ENCODE results near the gene SH3BP1. TPM values are rescaled to one million over a fixed set of nuclear protein-coding genes. Genes with fewer than 3 reads are reported as not detected.

The SH3BP1 gene
- total RNA-seq, 4 donors from 2014 or later: 2.9 to 4.9 (median 3.2) TPM

- Histone ChIP-seq H3K4me1 (peaks cover 0 to 49% (median 28%) of the 10 kb centered on the region in 3 donors), H3K27ac (peak within 1 kb of the TSS; percentile 60 to 88 (median 85)), H3K36me3 (peaks cover 0 to 3% of the 10 kb centered on the region in 2 donors), H3K4me3 (peak within 1 kb of the TSS; percentile 41 to 75), H3K27me3 (no peaks in the 10 kb centered on the region), H3K9me3 (no peaks in the 10 kb centered on the region)
- peak in 2 of 4 experiments; percentile 7 to 29 for TF ChIP-seq CTCF (IDR thresholded peaks at IDR 0.05)
- no peak for TF ChIP-seq EP300 (IDR thresholded peaks at IDR 0.05)
- peak; percentile 88 to 92 for TF ChIP-seq POLR2A (IDR thresholded peaks at IDR 0.05)
- peak; percentile 67 for TF ChIP-seq POLR2AphosphoS5 (IDR thresholded peaks at IDR 0.05)
- 0 to 1% methylated on average over 1 to 12 of the region's 101 CpGs for WGBS, 2 donors (ENCODE audit: low coverage in 1 of 2)
- ATAC-seq: peak; percentile 99
Observed at GRCh38 chr22:37658133-37659065, 18.9 kb downstream of the SH3BP1 start, which contains the start of gene PDXP. Gene PDXP (plus strand): TSS chr22:37658723. CDS start chr22:37658783, 60 bp downstream.

- ATAC-seq: no peak
- Histone ChIP-seq H3K36me3 (no peaks in the 10 kb centered on the region), H3K9me3 (no peaks in the 10 kb centered on the region), H3K4me1 (peaks cover 0 to 53% (median 28%) of the 10 kb centered on the region in 3 donors), H3K4me3 (peak overlapping the region; percentile 41 to 75), H3K27ac (peak overlapping the region in 3 of 4 donors; percentile 85 to 88 (median 85)), H3K27me3 (no peaks in the 10 kb centered on the region)
- 10 to 13% methylated on average over 3 to 5 of the region's 68 CpGs for WGBS, 2 donors (ENCODE audit: low coverage in 1 of 2)
- TF ChIP-seq POLR2AphosphoS5 (IDR thresholded peaks at IDR 0.05) (no peak), EP300 (IDR thresholded peaks at IDR 0.05) (no peak), CTCF (IDR thresholded peaks at IDR 0.05) (no peak), POLR2A (IDR thresholded peaks at IDR 0.05) (no peak)
Observed at GRCh38 chr22:37659066-37659896, 19.8 kb downstream of the SH3BP1 start.

GRCh38 chr22:37659897-37660708 is 20.6 kb downstream of the SH3BP1 start:
- H3K27ac ChIP-seq: peak overlapping the region in 3 of 4 donors; percentile 85 to 88 (median 85)
- 68 to 70% methylated on average over 2 to 6 of the region's 14 CpGs for WGBS, 2 donors (ENCODE audit: low coverage in 1 of 2)
- ATAC-seq: no peak
- TF ChIP-seq CTCF (IDR thresholded peaks at IDR 0.05) (no peak), EP300 (IDR thresholded peaks at IDR 0.05) (no peak), POLR2A (IDR thresholded peaks at IDR 0.05) (no peak), POLR2AphosphoS5 (IDR thresholded peaks at IDR 0.05) (no peak)
- H3K36me3 ChIP-seq: peaks cover 0 to 3% of the 10 kb centered on the region in 2 donors
- no peaks in the 10 kb centered on the region for H3K9me3 ChIP-seq
- peak overlapping the region in 1 of 2 donors; percentile 75 for H3K4me3 ChIP-seq
- no peaks in the 10 kb centered on the region for H3K27me3 ChIP-seq
- H3K4me1 ChIP-seq: peaks cover 0 to 53% (median 28%) of the 10 kb centered on the region in 3 donors

- TF ChIP-seq CTCF (IDR thresholded peaks at IDR 0.05) (no peak), EP300 (IDR thresholded peaks at IDR 0.05) (no peak), POLR2AphosphoS5 (IDR thresholded peaks at IDR 0.05) (no peak), POLR2A (IDR thresholded peaks at IDR 0.05) (no peak)
- ATAC-seq: no peak
- no peak overlapping the region for H3K4me3 ChIP-seq
- H3K4me1 ChIP-seq: peaks cover 0 to 53% (median 28%) of the 10 kb centered on the region in 3 donors
- H3K9me3 ChIP-seq: no peaks in the 10 kb centered on the region
- H3K36me3 ChIP-seq: peaks cover 0 to 9% of the 10 kb centered on the region in 2 donors
- peak overlapping the region in 3 of 4 donors; percentile 85 to 87 (median 85) for H3K27ac ChIP-seq
- no CpG with 5 or more reads among the region's 2 CpGs for WGBS, 2 donors (ENCODE audit: low coverage in 1 of 2)
- no peaks in the 10 kb centered on the region for H3K27me3 ChIP-seq
Observed at GRCh38 chr22:37660709-37661045, 21.2 kb downstream of the SH3BP1 start.

Data from gastroesophageal sphincter (tissue), 4 donors.